Liver (tissue), 3 donors: ENCODE data around the gene ULBP3.

Experiments used
- EGR1 ChIP-seq, 2 donors: IDR thresholded peaks; 2 replicates each; pipeline ENCODE4 v1.6.1; 2016 to 2018; ENCODE audit warnings: antibody characterized with exemption in 2 of 2, low read depth in 2 of 2
- FOXA1 ChIP-seq: IDR thresholded peaks from 2 replicates; pipeline ENCODE4 v1.6.1; 2016; ENCODE audit warnings: antibody characterized with exemption
- JUND ChIP-seq, 2 donors: IDR thresholded peaks; 2 replicates each; pipeline ENCODE4 v1.6.1; 2016; ENCODE audit warnings: antibody characterized with exemption in 2 of 2
- MAX ChIP-seq: IDR thresholded peaks from 2 replicates; pipeline ENCODE4 v1.6.1; 2016; ENCODE audit warnings: antibody characterized with exemption
- NR2F2 ChIP-seq: IDR thresholded peaks from 2 replicates; pipeline ENCODE4 v1.6.1; 2016; ENCODE audit warnings: antibody characterized with exemption
- RAD21 ChIP-seq, 2 donors: IDR thresholded peaks; 2 replicates each; pipeline ENCODE4 v1.6.1; 2016; ENCODE audit warnings: antibody characterized with exemption in 2 of 2, mild to moderate bottlenecking in 2 of 2
- SP1 ChIP-seq: IDR thresholded peaks from 2 replicates; pipeline ENCODE4 v1.6.1; 2018; ENCODE audit warnings: antibody characterized with exemption, mild to moderate bottlenecking
- TAF1 ChIP-seq: conservative IDR thresholded peaks from 2 replicates; pipeline ENCODE4 v1.6.1; 2016; ENCODE audit warnings: antibody characterized with exemption, mild to moderate bottlenecking
- YY1 ChIP-seq: IDR thresholded peaks from 2 replicates; pipeline ENCODE4 v1.6.1; 2016; ENCODE audit warnings: antibody characterized with exemption, mild to moderate bottlenecking
- ZBTB33 ChIP-seq: IDR thresholded peaks from 2 replicates; pipeline ENCODE4 v1.6.1; 2016; ENCODE audit warnings: antibody characterized with exemption
- TF ChIP-seq, protein P1 (sequence below): fragments of 150-350 bp; IDR thresholded peaks from 2 replicates; pipeline ENCODE4 v1.5.1; 2017; ENCODE audit warnings: improper control_type of control experiment, low read depth, low read length; ENCODE audit not compliant: missing input control
- TF ChIP-seq, protein P2 (sequence below): IDR thresholded peaks from 2 replicates; pipeline ENCODE4 v1.6.1; 2016; ENCODE audit warnings: antibody characterized with exemption, mild to moderate bottlenecking
- donor health status: healthy.
- donor health status: healthy.

DNA sequence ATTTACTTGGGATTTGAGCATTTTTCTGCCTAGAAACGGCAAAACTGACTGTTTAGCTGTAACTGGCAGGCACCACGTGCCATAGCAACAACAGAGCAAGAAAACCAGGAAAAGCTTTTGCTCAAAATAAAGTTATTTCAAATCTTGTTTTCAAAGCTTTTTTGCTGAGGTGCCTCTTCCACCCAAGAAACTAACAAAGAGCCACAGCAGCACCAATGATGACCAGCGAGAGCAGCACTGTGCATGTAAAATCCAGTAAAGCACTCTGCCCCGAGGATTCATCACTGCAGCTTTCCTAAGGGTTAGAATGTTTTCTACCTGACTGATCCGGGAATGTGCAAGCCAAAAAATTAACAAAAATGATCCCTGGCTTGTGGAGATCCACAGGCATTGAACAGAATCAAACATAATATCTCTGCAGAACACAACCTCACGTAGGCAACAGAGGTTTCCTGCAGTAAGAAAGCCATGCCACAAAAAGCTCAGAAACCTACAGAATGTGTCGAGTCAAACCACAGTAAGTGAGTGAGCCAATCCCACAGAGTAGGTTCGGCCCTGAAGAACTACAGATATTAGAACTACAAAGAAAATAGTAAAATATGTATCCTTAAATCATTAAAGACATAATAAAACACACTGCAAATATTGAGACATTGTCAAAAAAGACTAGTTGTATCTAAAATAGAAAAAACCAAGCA, 7.4 kb upstream of the ULBP3 start:
- TF ChIP-seq, protein P1, sequence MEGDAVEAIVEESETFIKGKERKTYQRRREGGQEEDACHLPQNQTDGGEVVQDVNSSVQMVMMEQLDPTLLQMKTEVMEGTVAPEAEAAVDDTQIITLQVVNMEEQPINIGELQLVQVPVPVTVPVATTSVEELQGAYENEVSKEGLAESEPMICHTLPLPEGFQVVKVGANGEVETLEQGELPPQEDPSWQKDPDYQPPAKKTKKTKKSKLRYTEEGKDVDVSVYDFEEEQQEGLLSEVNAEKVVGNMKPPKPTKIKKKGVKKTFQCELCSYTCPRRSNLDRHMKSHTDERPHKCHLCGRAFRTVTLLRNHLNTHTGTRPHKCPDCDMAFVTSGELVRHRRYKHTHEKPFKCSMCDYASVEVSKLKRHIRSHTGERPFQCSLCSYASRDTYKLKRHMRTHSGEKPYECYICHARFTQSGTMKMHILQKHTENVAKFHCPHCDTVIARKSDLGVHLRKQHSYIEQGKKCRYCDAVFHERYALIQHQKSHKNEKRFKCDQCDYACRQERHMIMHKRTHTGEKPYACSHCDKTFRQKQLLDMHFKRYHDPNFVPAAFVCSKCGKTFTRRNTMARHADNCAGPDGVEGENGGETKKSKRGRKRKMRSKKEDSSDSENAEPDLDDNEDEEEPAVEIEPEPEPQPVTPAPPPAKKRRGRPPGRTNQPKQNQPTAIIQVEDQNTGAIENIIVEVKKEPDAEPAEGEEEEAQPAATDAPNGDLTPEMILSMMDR, result no peak
- TF ChIP-seq SP1, result no peak
- no peak for TF ChIP-seq FOXA1
- TF ChIP-seq JUND (IDR thresholded peaks at IDR 0.05), result no peak
- no peak for TF ChIP-seq RAD21 (IDR thresholded peaks at IDR 0.05)
- no peak for TF ChIP-seq YY1
- no peak for TF ChIP-seq TAF1
- no peak for TF ChIP-seq ZBTB33
- TF ChIP-seq MAX, result no peak
- no peak for TF ChIP-seq EGR1 (IDR thresholded peaks at IDR 0.05; ENCODE audit: low read depth in 2 of 2)
- TF ChIP-seq, protein P2, sequence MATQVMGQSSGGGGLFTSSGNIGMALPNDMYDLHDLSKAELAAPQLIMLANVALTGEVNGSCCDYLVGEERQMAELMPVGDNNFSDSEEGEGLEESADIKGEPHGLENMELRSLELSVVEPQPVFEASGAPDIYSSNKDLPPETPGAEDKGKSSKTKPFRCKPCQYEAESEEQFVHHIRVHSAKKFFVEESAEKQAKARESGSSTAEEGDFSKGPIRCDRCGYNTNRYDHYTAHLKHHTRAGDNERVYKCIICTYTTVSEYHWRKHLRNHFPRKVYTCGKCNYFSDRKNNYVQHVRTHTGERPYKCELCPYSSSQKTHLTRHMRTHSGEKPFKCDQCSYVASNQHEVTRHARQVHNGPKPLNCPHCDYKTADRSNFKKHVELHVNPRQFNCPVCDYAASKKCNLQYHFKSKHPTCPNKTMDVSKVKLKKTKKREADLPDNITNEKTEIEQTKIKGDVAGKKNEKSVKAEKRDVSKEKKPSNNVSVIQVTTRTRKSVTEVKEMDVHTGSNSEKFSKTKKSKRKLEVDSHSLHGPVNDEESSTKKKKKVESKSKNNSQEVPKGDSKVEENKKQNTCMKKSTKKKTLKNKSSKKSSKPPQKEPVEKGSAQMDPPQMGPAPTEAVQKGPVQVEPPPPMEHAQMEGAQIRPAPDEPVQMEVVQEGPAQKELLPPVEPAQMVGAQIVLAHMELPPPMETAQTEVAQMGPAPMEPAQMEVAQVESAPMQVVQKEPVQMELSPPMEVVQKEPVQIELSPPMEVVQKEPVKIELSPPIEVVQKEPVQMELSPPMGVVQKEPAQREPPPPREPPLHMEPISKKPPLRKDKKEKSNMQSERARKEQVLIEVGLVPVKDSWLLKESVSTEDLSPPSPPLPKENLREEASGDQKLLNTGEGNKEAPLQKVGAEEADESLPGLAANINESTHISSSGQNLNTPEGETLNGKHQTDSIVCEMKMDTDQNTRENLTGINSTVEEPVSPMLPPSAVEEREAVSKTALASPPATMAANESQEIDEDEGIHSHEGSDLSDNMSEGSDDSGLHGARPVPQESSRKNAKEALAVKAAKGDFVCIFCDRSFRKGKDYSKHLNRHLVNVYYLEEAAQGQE, result no peak
- no peak for TF ChIP-seq NR2F2
